PFSK-1 (cell line): ENCODE data around the gene HAS3.

Experiments
- FOXP2 ChIP-seq: optimal IDR thresholded peaks from 2 replicates; pipeline ENCODE3; 2011; ENCODE audit warnings: borderline replicate concordance, control low read depth, inconsistent platforms; ENCODE audit not compliant: insufficient read depth; ENCODE audit errors: extremely low read length, extremely low read depth
- POLR2AphosphoS5 ChIP-seq: IDR thresholded peaks from 2 replicates; pipeline ENCODE4 v1.6.1; 2012; ENCODE audit warnings: low read depth, mild to moderate bottlenecking, control low read depth, low read length, moderate library complexity
- SIN3A ChIP-seq: IDR thresholded peaks from 2 replicates; pipeline ENCODE4 v1.6.1; 2012; ENCODE audit warnings: mild to moderate bottlenecking, low read length, moderate library complexity, borderline replicate concordance; ENCODE audit not compliant: insufficient read depth
- TAF1 ChIP-seq: IDR thresholded peaks from 2 replicates; pipeline ENCODE4 v1.6.1; 2012; ENCODE audit warnings: low read length, control low read depth, borderline replicate concordance; ENCODE audit not compliant: insufficient read depth
- TF ChIP-seq, protein P1 (sequence below), 2 experiments: IDR thresholded peaks; 2 replicates each; pipeline versions ENCODE4 v1.6.1 to v1.8.0; 2011 to 2012; ENCODE audit warnings: low read depth in 2 of 2, low read length in 2 of 2, control low read depth in 1 of 2, inconsistent platforms in 1 of 2, mild to moderate bottlenecking in 1 of 2, moderate library complexity in 1 of 2; ENCODE audit not compliant: insufficient read depth in 1 of 2

HAS3 gene

DNA sequence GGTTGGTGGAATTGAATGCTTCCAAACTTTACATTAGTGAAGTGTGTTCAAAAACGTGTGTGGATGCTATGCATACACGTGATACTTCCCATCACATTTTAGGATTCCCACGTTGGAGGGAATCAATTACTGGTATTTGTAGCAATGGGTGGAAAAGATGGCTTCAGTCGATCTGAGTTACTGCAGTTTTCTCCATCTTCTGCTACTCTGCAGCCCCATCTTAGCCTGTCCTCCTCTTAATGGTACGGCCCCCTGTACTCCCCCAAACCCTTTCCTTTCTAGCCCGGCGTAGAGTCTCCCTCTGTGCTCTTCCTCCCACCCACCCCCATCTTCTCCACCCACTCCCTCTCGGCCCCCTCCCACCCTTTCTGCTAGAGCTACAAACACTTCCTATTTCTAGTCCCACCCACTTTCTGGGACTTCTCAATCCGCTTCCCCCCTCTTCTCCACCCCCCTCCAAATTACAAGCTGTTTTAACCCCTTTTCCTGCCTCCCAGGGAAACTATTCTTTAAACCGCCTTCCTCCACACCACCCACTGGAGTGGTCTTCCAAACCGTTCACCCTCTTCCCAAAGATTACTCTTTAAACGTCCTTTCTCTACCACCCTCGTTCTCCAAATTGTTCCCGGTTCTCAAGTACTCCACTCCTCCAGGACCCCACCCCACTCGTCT is 25.9 kb downstream of the HAS3 start:
- peak; percentile 18; the same call in 1 of the 2 replicates for TF ChIP-seq POLR2AphosphoS5
- TF ChIP-seq SIN3A, result no peak

- TF ChIP-seq, protein P1, sequence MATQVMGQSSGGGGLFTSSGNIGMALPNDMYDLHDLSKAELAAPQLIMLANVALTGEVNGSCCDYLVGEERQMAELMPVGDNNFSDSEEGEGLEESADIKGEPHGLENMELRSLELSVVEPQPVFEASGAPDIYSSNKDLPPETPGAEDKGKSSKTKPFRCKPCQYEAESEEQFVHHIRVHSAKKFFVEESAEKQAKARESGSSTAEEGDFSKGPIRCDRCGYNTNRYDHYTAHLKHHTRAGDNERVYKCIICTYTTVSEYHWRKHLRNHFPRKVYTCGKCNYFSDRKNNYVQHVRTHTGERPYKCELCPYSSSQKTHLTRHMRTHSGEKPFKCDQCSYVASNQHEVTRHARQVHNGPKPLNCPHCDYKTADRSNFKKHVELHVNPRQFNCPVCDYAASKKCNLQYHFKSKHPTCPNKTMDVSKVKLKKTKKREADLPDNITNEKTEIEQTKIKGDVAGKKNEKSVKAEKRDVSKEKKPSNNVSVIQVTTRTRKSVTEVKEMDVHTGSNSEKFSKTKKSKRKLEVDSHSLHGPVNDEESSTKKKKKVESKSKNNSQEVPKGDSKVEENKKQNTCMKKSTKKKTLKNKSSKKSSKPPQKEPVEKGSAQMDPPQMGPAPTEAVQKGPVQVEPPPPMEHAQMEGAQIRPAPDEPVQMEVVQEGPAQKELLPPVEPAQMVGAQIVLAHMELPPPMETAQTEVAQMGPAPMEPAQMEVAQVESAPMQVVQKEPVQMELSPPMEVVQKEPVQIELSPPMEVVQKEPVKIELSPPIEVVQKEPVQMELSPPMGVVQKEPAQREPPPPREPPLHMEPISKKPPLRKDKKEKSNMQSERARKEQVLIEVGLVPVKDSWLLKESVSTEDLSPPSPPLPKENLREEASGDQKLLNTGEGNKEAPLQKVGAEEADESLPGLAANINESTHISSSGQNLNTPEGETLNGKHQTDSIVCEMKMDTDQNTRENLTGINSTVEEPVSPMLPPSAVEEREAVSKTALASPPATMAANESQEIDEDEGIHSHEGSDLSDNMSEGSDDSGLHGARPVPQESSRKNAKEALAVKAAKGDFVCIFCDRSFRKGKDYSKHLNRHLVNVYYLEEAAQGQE (IDR thresholded peaks at IDR 0.05; ENCODE audit: insufficient read depth in 1 of 2, low read depth in 2 of 2, low read length in 2 of 2), result no peak
- TF ChIP-seq TAF1 (no peak; the same call in 1 of the 2 replicates), FOXP2 (peak; percentile 49), SIN3A (no peak)
Observed at GRCh38 chr16:69131839-69132423, 26.5 kb downstream of the HAS3 start.

GRCh38 chr16:69132424-69133252 is 27.2 kb downstream of the HAS3 start, which contains the start of the genes CHTF8 and UTP4:
Gene CHTF8 (minus strand): TSS chr16:69132588. CDS start chr16:69121458, 11,130 bp downstream.
Gene UTP4 (plus strand): TSS chr16:69132649. CDS start chr16:69133460, 811 bp downstream.
- TF ChIP-seq FOXP2 (peak; percentile 36), TAF1 (peak; percentile 43; the same call in 1 of the 2 replicates), POLR2AphosphoS5 (peak; percentile 62; the same call in 1 of the 2 replicates), SIN3A (peak; percentile 90; the same call in 1 of the 2 replicates)
- TF ChIP-seq, protein P1 (IDR thresholded peaks at IDR 0.05; ENCODE audit: insufficient read depth in 1 of 2, low read depth in 2 of 2, low read length in 2 of 2), result no peak

GRCh38 chr16:69133373-69133954 is 28.0 kb downstream of the HAS3 start:
- TF ChIP-seq, protein P1 (IDR thresholded peaks at IDR 0.05; ENCODE audit: insufficient read depth in 1 of 2, low read depth in 2 of 2, low read length in 2 of 2), result no peak
- TF ChIP-seq TAF1 (no peak), SIN3A (no peak), FOXP2 (no peak), POLR2AphosphoS5 (no peak)

DNA sequence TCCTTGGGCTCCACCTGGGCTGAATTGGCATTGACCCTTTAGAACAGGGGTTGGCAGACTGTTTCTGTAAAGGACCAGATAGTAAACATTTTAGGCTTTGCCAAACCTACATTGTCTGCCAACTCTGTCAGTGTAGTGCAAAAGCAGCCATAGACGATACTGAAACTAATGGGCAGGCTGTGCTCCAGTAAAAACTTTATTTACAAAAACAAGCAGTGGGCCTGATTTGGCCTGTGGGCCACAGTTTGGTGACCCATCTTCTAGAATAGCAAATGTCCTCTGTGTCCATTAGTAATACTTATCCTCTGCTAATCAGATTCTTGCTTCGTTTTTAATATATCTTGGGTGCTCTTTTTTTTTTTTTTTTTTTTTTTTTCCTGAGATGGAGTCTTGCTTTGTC is 33.2 kb downstream of the HAS3 start:
- TF ChIP-seq POLR2AphosphoS5 (no peak), FOXP2 (no peak), SIN3A (no peak), TAF1 (no peak)
- TF ChIP-seq, protein P1 (IDR thresholded peaks at IDR 0.05; ENCODE audit: insufficient read depth in 1 of 2, low read depth in 2 of 2, low read length in 2 of 2), result no peak
